Measurements from ENCODE around the gene MYT1. TPM values are rescaled to one million over a fixed set of nuclear protein-coding genes. Genes with fewer than 3 reads are reported as not detected.

The MYT1 gene
- total and polyA plus RNA-seq, 9 of the 15 experiments (the other 6 are each of a cell fraction or from before 2014, with no cell fraction given), result 0.02 to 0.12 (median 0.06) TPM; not detected in 4

DNA sequence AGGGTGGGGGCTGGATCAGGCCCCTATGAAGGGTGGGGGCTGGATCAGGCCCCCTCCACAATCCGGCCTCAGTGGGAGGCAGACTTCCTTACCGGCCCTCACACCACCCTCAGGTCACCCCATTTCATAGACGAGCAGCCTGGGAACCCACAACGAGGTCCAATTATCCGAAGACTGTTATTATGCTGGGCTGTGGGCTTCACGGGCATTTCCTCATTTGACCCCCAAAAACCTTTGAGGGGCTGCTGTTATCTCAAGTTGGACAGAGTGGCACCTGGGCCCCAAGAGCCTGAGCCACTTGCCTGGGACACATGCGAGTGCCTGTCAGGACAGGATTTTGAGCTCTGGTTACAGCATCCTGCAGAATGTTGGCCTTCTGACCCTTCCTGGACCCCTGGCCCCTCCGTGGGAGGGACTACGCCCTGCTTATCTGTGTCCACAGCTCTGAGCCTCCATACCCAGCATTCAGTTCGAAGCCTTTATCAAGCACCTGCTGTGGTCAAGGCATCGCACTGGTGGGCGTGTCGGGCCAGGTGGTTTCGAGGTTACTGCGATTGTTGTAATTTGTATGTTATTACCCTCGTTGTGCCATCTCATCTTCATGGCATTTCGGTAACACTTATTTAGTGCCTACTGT, 56.8 kb downstream of the MYT1 start (continued):
- TF ChIP-seq, protein P1, sequence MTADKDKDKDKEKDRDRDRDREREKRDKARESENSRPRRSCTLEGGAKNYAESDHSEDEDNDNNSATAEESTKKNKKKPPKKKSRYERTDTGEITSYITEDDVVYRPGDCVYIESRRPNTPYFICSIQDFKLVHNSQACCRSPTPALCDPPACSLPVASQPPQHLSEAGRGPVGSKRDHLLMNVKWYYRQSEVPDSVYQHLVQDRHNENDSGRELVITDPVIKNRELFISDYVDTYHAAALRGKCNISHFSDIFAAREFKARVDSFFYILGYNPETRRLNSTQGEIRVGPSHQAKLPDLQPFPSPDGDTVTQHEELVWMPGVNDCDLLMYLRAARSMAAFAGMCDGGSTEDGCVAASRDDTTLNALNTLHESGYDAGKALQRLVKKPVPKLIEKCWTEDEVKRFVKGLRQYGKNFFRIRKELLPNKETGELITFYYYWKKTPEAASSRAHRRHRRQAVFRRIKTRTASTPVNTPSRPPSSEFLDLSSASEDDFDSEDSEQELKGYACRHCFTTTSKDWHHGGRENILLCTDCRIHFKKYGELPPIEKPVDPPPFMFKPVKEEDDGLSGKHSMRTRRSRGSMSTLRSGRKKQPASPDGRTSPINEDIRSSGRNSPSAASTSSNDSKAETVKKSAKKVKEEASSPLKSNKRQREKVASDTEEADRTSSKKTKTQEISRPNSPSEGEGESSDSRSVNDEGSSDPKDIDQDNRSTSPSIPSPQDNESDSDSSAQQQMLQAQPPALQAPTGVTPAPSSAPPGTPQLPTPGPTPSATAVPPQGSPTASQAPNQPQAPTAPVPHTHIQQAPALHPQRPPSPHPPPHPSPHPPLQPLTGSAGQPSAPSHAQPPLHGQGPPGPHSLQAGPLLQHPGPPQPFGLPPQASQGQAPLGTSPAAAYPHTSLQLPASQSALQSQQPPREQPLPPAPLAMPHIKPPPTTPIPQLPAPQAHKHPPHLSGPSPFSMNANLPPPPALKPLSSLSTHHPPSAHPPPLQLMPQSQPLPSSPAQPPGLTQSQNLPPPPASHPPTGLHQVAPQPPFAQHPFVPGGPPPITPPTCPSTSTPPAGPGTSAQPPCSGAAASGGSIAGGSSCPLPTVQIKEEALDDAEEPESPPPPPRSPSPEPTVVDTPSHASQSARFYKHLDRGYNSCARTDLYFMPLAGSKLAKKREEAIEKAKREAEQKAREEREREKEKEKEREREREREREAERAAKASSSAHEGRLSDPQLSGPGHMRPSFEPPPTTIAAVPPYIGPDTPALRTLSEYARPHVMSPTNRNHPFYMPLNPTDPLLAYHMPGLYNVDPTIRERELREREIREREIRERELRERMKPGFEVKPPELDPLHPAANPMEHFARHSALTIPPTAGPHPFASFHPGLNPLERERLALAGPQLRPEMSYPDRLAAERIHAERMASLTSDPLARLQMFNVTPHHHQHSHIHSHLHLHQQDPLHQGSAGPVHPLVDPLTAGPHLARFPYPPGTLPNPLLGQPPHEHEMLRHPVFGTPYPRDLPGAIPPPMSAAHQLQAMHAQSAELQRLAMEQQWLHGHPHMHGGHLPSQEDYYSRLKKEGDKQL (CRISPR knock-in tag; IDR thresholded peaks at IDR 0.05; ENCODE audit: borderline replicate concordance), result peak; percentile 97; the same call in 1 of the 2 replicates
- TF ChIP-seq, protein P2, sequence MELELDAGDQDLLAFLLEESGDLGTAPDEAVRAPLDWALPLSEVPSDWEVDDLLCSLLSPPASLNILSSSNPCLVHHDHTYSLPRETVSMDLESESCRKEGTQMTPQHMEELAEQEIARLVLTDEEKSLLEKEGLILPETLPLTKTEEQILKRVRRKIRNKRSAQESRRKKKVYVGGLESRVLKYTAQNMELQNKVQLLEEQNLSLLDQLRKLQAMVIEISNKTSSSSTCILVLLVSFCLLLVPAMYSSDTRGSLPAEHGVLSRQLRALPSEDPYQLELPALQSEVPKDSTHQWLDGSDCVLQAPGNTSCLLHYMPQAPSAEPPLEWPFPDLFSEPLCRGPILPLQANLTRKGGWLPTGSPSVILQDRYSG (tag; conservative IDR thresholded peaks at IDR 0.05; ENCODE audit: low read depth), result peak; percentile 78
- TF ChIP-seq TARDBP (IDR thresholded peaks at IDR 0.05) (peak; percentile 74; the same call in 1 of the 2 replicates), SNIP1 (IDR thresholded peaks at IDR 0.05; ENCODE audit: low read depth) (no peak), XRCC5 (IDR thresholded peaks at IDR 0.05; ENCODE audit: low read depth, low read length) (peak; percentile 81; the same call in 1 of the 2 replicates), SREBF1 (IDR thresholded peaks at IDR 0.05; ENCODE audit: borderline replicate concordance, low read depth, low read length) (no peak), MEF2A (IDR thresholded peaks at IDR 0.05; ENCODE audit: control insufficient read depth, low read depth, low read length) (no peak), RBBP5 (IDR thresholded peaks at IDR 0.05; ENCODE audit: borderline replicate concordance, insufficient read depth, low read length, poor library complexity, severe bottlenecking) (no peak), ZNF512 (tag; IDR thresholded peaks at IDR 0.05) (no peak), ZKSCAN8 (CRISPR knock-in tag; IDR thresholded peaks at IDR 0.05) (peak; percentile 84), ETV6 (IDR thresholded peaks at IDR 0.05; ENCODE audit: borderline replicate concordance in 1 of 2, low read depth in 2 of 2, low read length in 1 of 2) (no peak; a peak in 1 of 4 replicates), ETV6 (CRISPR knock-in tag; IDR thresholded peaks at IDR 0.05; ENCODE audit: borderline replicate concordance) (no peak), IFI16 (CRISPR knock-in tag; IDR thresholded peaks at IDR 0.05) (peak; percentile 37; the same call in 1 of the 2 replicates), NFXL1 (CRISPR knock-in tag; IDR thresholded peaks at IDR 0.05) (no peak), FOS (IDR thresholded peaks at IDR 0.05; ENCODE audit: extremely low read depth, insufficient read length) (no peak)
- TF ChIP-seq, protein P3, sequence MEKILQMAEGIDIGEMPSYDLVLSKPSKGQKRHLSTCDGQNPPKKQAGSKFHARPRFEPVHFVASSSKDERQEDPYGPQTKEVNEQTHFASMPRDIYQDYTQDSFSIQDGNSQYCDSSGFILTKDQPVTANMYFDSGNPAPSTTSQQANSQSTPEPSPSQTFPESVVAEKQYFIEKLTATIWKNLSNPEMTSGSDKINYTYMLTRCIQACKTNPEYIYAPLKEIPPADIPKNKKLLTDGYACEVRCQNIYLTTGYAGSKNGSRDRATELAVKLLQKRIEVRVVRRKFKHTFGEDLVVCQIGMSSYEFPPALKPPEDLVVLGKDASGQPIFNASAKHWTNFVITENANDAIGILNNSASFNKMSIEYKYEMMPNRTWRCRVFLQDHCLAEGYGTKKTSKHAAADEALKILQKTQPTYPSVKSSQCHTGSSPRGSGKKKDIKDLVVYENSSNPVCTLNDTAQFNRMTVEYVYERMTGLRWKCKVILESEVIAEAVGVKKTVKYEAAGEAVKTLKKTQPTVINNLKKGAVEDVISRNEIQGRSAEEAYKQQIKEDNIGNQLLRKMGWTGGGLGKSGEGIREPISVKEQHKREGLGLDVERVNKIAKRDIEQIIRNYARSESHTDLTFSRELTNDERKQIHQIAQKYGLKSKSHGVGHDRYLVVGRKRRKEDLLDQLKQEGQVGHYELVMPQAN (IDR thresholded peaks at IDR 0.05; ENCODE audit: borderline replicate concordance), result no peak
